GM12891 (cell line): ENCODE data around the gene NOTCH4.

Experiments
- PAX5 ChIP-seq: IDR thresholded peaks from 2 replicates; pipeline ENCODE4 v1.6.1; 2011; ENCODE audit warnings: low read length, moderate library complexity, mild to moderate bottlenecking; ENCODE audit not compliant: insufficient read depth, severe bottlenecking
- POLR2A ChIP-seq: IDR thresholded peaks from 2 replicates; pipeline ENCODE4 v1.6.1; 2011; ENCODE audit warnings: low read depth, low read length, control low read depth
- POLR2AphosphoS5 ChIP-seq: IDR thresholded peaks from 2 replicates; pipeline ENCODE4 v1.6.1; 2011; ENCODE audit warnings: low read depth, low read length, control low read depth
- POU2F2 ChIP-seq: IDR thresholded peaks from 2 replicates; pipeline ENCODE4 v1.6.1; 2011; ENCODE audit warnings: low read depth, mild to moderate bottlenecking, control low read depth, low read length, moderate library complexity
- SPI1 ChIP-seq: IDR thresholded peaks from 2 replicates; pipeline ENCODE4 v1.6.1; 2011; ENCODE audit warnings: low read depth, low read length, control low read depth
- TAF1 ChIP-seq: IDR thresholded peaks from 2 replicates; pipeline ENCODE4 v1.6.1; 2011; ENCODE audit warnings: low read depth, low read length, control low read depth

GRCh38 chr6:32154514-32155161 lies 69.2 kb downstream of the NOTCH4 start:
- TF ChIP-seq POLR2AphosphoS5 (no peak), POLR2A (no peak), TAF1 (no peak), SPI1 (peak; percentile 46), POU2F2 (no peak), PAX5 (no peak)
